NCI-H460 (cell line): ENCODE results near the gene SAG. TPM values are rescaled to one million over a fixed set of nuclear protein-coding genes. Genes with fewer than 3 reads are reported as not detected.

ENCODE experiments used
- DNase-seq: peaks from one replicate; pipeline ENCODE4 v3.0.0-alpha.2; 2016; ENCODE audit warnings: low read depth; ENCODE audit errors: extremely low read depth
- total RNA-seq: library from RNA; depleted of rRNA; stranded (reverse); fragments of >200 nt; shearing (Covaris generic); gene quantifications from 2 replicates; pipeline ENCODE4 v1.2.3, GENCODE V29; 2014

SAG gene
- total RNA-seq, 1 experiment from 2014 or later = not detected

GRCh38 chr2:233287871-233288270 lies 19.7 kb upstream of the SAG start:
- no peak for DNase-seq

DNA sequence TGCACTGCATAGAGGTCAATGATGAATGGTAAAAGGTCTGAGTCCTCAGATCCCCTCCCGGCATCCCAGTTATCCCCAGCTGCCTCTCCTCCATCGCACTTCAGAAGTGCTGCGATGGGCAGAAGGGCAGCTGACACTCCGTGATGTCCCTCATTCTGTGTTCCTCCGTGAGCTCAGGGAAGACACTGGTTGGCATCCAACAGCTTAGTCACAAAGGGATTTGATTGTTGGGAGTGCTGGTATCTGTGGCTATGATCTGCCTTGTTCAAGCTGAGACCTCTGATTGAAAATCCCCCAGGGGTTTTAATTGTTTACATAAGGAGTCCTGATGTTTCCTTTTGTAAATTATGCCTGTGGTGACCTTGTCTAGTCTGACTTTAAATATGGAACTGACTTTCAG lies 19.0 kb upstream of the SAG start:
- DNase-seq = no peak

DNA sequence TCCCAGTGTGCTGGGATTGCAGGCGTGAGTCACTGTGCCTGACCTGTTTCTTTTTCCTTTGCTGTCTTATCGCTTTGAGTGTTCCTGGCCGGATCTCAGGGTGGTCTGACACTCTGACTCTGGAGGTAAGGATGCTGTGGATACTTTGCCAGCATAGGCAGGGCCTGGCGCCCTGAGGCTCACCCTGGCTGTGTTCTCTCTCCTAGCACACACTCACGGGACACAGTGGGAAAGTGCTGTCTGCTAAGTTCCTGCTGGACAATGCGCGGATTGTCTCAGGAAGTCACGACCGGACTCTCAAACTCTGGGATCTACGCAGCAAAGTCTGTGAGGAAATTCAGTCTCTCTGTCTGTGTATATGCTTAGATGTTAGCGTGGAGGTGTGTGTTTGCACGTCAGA lies 18.0 kb upstream of the SAG start:
- DNase-seq = no peak

GRCh38 chr2:233290051-233290845 lies 17.4 kb upstream of the SAG start:
- DNase-seq = no peak

GRCh38 chr2:233295891-233296290 lies 11.7 kb upstream of the SAG start:
- DNase-seq = no peak

- no peak for DNase-seq
These were observed 10.5 kb upstream of the SAG start for GRCh38 chr2:233297076-233297475.

DNA sequence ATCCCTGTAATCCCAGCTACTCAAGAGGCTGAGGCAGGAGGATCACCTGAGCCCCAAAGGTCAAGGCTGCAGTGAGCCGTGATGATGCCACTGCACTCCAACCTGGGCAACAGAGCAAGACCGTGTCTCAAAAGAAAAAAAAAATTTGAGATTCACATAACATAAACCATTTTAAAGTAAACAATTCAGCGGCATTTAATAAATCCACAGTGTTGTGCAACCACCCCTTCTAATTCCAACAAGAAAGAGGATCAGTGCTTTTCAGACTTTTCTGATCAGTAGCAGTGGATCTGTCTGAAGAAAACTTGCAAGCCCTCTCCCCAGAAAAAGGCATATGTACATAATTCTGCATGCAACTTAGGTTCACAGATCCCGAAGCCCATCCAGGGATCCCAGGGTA lies 7.2 kb upstream of the SAG start:
- no peak for DNase-seq

DNA sequence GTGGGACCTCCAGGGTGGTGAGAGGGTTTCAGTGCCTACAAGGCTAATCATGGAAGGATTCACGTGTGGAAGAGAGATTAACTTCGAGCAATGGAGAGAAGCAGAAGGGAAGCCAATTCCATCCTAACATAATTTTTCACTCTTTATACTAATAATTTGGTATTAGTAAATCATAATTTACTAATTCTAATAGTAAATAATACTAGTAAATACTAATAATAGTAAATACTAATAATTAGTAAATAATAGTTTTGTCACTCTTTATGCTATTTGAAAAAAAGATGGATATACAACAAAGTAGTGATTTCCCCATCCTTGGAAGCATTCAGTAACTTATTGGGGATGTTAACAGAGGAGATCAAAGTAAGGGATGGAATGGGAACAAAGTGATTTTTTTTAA lies 6.4 kb upstream of the SAG start:
- no peak for DNase-seq

DNA sequence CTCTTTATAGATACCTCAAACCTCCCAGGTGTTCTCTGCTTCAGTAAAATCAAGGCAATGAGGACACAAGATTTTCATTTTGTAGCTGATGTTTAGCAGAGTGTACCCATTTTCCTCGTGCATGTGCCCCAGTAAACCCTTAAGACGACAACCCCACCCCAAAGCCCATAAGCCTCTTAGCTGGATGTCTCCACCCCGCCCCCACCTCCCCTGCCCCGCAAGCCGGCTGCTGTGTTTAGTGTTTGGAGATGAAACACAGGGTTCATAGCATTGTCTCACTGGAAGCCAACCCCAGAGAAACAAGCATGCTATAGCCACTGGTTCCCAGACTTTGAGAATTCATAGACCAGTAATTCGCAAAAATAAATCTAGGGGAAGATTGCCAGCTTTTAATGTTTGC lies 5.8 kb upstream of the SAG start:
- no peak for DNase-seq

GRCh38 chr2:233303252-233303651 lies 4.4 kb upstream of the SAG start:
- DNase-seq = no peak

GRCh38 chr2:233311241-233311926 lies 3.8 kb downstream of the SAG start:
- DNase-seq = no peak

- no peak for DNase-seq
These were observed 5.3 kb downstream of the SAG start for GRCh38 chr2:233312874-233313273.

DNA sequence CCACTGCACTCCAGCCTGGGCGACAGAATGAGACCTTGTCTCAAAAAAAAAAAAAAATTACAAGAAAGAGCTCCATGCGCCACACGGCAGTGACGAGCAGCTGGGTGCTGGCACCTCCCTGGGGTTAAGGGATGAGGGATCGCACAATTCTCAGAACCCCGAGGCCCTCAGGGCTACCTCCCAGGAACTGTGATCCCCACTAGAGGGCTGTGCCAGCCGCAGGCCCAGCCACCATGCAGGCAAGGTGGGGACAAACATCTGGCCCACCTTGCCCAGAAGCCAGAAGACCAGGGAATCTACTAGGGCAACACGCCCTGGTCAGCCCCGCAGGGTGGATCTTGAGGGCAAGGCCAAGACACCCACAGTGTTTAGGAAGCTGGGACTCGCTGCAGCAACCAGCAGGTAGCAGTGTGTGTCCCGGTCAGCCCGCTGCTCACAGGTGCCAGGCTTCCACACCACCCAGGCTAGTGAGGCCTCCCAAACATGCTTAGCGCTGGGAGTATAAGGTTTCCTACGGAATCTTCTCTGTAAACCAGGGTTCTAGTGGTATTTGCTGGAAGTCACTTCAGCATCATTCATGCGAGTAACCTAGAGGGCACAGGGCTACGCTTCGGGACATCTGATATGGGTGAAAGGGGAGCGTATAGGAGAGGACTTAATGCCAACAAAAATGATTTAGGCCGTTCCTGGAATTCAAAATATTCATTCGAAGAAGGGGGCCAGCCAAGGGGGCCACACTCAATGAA lies 6.7 kb downstream of the SAG start:
- DNase-seq = no peak

- no peak for DNase-seq
These were observed 9.8 kb downstream of the SAG start for GRCh38 chr2:233317196-233317943.

- DNase-seq = no peak
These were observed 11.6 kb downstream of the SAG start for GRCh38 chr2:233319256-233319655.

DNA sequence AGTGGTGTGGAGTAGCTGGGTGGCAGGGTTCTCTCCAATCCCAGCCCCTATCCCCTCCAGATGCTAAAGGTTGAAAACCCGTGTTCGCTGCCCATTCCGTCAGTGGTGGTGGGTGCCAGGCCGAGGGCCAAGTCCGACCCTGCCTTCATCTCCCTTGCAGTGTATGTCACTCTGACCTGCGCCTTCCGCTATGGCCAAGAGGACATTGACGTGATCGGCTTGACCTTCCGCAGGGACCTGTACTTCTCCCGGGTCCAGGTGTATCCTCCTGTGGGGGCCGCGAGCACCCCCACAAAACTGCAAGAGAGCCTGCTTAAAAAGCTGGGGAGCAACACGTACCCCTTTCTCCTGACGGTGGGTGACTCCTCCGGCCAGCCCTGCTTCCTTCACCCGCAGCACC lies 12.9 kb downstream of the SAG start:
- DNase-seq = no peak

DNA sequence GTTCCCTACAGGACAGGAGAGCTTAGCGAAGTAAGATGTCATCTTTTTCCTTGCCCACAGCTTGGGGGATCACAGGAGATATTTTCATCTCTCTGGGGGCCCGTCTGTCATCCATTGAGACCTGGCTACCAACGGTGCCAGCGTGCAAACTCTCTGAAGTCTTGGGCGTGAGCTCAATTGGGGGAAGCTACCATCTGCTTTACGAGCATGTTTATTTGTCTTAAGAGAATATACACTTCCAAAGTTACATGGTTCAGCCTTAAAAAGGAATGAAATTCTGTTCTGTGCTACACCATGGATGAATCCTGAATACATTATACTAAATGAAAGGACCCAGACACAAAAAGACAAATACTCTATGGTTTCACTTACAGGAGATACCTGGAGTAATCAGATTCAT lies 13.6 kb downstream of the SAG start:
- DNase-seq = no peak

DNA sequence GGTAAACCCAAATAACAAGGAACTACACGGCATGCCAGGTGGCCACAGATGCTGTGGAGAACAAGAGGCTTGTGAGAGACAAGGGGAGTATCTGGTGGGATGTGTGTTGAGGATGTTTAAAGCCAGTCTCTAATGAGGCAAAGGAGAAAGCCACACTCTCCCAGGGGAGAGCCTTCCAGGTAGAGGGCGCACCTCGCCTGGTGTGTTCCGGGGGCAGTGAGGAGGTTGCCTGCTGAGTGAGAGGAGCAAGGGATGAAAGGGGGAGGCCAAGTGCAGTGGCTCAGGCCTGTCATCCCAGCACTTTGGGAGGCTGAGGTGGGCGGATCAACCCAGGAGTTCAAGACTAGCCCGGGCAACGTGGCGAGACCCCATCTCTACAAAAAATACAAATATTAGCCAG lies 16.2 kb downstream of the SAG start:
- no peak for DNase-seq

DNA sequence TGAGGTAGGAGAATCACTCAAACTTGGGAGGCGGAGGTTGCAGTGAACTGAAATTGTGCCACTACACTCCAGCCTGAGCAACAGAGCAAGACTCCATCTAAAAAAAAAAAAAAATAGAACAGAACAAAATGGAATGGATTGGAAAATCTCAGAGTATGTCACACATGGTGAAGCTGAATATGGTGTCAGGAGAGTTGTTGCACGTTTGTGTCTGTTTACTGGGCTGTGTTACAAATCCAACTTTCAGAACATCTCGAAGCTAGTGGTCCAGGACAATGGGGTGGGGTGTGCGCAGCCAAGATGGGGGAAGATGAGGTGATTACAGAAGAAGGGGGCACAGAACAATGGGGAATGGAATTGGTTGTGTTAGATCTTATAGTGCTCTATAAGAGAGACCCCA lies 17.6 kb downstream of the SAG start:
- no peak for DNase-seq

- DNase-seq = no peak
These were observed 18.2 kb downstream of the SAG start for GRCh38 chr2:233325814-233326213.

- DNase-seq = no peak
These were observed 18.9 kb downstream of the SAG start for GRCh38 chr2:233326500-233326899.
